ENCODE results near the gene TEAD4.

The TEAD4 gene

DNA sequence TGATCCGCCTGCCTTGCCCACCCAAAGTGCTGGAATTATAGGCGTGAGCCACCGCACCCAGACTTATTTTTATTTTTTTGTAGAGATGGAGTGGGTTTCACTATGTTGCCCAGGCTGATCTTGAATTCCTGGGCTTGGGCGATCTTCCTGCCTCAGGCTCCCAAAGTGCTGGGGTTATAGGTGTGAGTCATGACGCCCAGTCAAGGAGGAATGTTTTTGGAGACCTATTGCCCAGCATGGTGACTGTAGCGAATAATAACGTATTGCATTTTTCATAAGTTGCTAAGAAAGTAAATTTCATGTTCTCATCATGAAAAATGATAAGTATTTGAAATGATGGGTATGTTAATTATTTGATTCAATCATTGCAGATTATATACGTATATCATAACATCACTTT, 46.5 kb downstream of the TEAD4 start:
- ChIA-PET CTCF (no interaction called here), POLR2A (ENCODE audit: low non-redundant PET) (no interaction called here)
- no peak for DNase-seq (ENCODE audit: low spot score)
- H3K27ac ChIP-seq: no peak overlapping the region
- no peak for TF ChIP-seq CTCF (conservative IDR thresholded peaks at IDR 0.05; ENCODE audit: low read depth)

DNA sequence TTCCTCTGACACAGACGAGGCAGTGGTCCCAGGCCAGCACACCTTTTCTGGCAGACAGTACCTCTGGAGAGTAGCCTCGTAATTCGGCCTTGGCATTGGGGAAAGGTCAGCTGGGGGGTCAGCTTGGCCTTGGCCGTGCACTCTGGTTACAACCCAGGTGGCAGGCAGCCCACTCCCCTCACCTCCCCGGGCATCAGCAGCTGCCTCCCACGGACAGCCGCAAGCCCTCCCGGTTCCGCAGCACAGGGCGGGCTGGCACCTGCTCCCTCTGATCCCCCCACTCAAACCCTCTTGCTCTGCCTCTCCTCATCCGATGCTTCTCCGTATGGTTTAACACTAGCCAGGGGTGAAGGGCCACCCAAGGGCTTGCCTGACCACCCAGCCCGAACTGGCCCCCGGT, 50.6 kb downstream of the TEAD4 start:
- TF ChIP-seq CTCF (conservative IDR thresholded peaks at IDR 0.05; ENCODE audit: low read depth): no peak
- CTCF ChIA-PET: no interaction called here
- POLR2A ChIA-PET (ENCODE audit: low non-redundant PET): no interaction called here
- no peak for DNase-seq (ENCODE audit: low spot score)
- H3K27ac ChIP-seq: no peak overlapping the region

DNA sequence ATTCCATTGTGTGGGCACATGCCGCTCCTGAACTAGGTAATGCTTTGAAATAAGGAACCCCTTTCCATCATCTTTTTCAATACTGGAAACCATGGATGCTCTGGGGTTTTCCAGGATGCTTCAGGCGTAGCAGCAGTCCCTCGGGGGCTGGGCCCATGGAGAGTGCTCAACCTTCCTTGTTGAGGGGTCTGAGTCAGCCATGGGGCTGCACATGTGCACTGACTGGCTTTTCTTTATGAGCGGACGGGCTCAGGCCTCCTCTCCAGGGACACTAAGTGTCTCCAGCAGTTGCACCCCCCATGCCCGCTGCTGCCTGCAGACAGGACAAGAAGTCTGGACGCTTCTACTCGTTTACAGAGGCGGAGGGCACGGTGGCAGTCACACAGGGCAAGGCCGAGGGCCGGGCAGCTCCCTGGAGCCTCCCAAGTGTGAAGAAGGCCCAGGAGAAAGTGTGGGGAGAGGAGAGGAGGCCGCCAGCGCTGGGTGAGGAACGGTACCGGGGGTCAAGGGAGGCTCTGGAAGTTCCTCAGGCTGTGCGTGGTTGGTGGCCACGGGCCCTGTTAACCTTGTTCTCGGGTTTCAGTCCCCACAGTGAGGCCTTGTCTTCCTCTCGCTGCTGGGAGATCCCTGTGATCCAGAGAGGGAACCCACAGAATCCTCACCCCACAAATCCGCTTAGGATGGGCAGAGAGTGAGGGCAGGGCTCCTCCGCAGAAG, 51.2 kb downstream of the TEAD4 start:
- CTCF ChIA-PET: interaction anchor here (0.6 kb wide), 1 partner anchor 13 kb away, joined by 3 read pairs; no protein-coding TSS in a partner anchor
- TF ChIP-seq CTCF (conservative IDR thresholded peaks at IDR 0.05; ENCODE audit: low read depth): no peak
- no peak overlapping the region for H3K27ac ChIP-seq
- no peak for DNase-seq (ENCODE audit: low spot score)
- POLR2A ChIA-PET (ENCODE audit: low non-redundant PET): no interaction called here

- no peak for DNase-seq (ENCODE audit: low spot score)
- TF ChIP-seq CTCF (conservative IDR thresholded peaks at IDR 0.05; ENCODE audit: low read depth): no peak
- CTCF ChIA-PET: no interaction called here
- H3K27ac ChIP-seq: no peak overlapping the region
- POLR2A ChIA-PET (ENCODE audit: low non-redundant PET): no interaction called here
Observed at GRCh38 chr12:3012786-3013185, 53.6 kb downstream of the TEAD4 start.

- TF ChIP-seq CTCF (conservative IDR thresholded peaks at IDR 0.05; ENCODE audit: low read depth): no peak
- DNase-seq (ENCODE audit: low spot score): no peak
- H3K27ac ChIP-seq: no peak overlapping the region
- POLR2A ChIA-PET (ENCODE audit: low non-redundant PET): no interaction called here
- CTCF ChIA-PET: no interaction called here
Observed at GRCh38 chr12:3014641-3015040, 55.4 kb downstream of the TEAD4 start.

GRCh38 chr12:3015356-3015755, 56.2 kb downstream of the TEAD4 start:
- CTCF ChIA-PET: no interaction called here
- TF ChIP-seq CTCF (conservative IDR thresholded peaks at IDR 0.05; ENCODE audit: low read depth): no peak
- no peak overlapping the region for H3K27ac ChIP-seq
- POLR2A ChIA-PET (ENCODE audit: low non-redundant PET): no interaction called here
- no peak for DNase-seq (ENCODE audit: low spot score)

Measured in RWPE1 (cell line).